ENCODE data around the gene HSPG2.

Gene HSPG2

DNA sequence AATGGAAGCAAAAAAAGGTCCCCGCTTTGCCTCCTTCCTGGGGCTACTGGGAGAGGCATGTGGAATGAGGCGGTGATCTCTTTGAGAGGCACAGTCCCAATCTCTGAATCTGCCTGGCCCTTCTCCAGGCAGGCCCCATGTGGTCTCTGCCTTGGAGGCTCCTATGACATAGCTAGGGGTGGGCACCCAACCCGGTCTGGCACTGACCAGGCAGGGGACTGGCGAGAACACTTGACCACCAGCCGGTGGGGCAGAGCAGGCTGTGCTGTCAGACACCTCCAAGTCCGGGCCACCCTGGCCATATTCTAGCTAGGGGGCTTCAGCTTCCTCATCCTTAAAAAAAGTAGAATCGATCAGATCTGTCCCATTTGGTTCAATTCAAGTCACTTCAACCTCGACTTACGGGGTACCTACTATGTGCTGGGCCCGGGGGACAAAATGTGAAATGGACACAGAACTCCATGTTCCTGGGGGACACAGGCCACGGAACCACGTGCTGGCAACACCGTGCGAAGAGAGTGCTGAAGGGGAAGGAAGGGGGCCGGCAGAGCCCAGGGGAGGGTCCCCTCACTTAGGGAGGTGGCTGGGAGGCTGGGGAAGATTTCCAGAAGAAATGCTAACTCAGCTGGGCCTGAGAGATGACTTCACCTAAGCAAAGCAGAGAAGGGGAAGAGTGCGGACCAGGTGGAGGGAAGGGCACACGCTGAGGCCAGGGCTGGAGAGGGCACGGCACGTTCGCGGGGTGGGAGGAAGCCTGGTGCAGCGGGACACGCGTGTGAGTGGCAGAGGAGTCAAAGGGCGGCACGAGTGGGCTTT lies 33.3 kb downstream of the HSPG2 start:
- Histone ChIP-seq H3K4me3 (ENCODE audit: low read depth, low read length) (no peak overlapping the region), H3K27ac (no peak overlapping the region), H3K36me3 (replicated peaks) (no peaks in the 10 kb centered on the region), H3K27me3 (replicated peaks) (no peaks in the 10 kb centered on the region)
- TF ChIP-seq, protein P1, sequence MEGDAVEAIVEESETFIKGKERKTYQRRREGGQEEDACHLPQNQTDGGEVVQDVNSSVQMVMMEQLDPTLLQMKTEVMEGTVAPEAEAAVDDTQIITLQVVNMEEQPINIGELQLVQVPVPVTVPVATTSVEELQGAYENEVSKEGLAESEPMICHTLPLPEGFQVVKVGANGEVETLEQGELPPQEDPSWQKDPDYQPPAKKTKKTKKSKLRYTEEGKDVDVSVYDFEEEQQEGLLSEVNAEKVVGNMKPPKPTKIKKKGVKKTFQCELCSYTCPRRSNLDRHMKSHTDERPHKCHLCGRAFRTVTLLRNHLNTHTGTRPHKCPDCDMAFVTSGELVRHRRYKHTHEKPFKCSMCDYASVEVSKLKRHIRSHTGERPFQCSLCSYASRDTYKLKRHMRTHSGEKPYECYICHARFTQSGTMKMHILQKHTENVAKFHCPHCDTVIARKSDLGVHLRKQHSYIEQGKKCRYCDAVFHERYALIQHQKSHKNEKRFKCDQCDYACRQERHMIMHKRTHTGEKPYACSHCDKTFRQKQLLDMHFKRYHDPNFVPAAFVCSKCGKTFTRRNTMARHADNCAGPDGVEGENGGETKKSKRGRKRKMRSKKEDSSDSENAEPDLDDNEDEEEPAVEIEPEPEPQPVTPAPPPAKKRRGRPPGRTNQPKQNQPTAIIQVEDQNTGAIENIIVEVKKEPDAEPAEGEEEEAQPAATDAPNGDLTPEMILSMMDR (IDR thresholded peaks at IDR 0.05; ENCODE audit: low read depth, low read length, missing control alignments), result no peak
- in situ Hi-C loops (cut with HindIII; ENCODE audit: low pct_ligation_motif_present, low sequenced_read_pairs), result no loop called here
- no peak for DNase-seq

DNA sequence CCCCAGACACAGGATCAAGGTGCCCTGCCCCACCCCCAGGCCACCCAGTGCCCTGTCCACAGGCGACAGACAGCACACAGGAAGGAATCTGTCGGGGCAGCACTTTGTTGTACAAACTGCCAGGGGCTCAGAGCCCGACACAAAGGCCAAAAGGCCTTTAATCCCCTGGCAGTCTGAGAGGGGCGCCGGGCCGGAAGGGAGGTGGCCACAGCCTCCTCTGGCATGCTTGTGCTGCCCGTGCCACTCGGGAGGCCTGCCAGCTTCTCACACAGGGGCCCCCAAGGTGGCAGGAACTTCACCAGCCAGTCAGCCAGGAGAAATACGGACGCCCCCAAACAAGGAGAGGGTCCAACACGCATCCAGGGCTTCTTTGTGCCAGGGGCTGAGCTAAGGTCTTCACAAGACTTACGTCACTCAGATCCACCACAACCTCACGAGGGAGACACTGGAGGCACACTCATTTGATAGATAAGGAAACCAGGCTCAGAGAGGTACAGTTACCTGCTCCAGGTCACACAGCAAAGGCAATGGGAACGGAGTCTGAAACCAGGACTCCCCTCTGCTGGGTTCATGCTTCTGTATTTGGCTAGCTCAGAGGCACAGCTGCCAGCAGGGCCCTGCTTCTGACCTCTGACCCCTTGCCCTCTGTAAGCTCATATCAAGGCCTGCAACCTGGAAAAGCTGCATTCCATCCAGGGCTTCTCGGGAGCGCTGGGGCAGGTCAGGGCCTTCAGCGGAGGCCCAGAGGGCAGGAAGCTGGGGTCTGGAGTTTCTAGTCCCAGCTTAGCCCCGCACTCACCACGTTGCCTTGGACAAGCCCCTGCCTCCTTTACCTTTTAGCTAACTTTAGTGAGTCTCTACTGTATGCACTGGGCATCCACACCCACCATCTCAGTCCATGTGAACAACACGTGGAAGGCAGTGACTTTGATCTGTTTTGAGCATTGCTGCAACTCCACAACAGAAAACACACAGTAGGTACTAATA lies 34.8 kb downstream of the HSPG2 start:
- no peak overlapping the region for H3K27ac ChIP-seq
- no peak for DNase-seq
- TF ChIP-seq, protein P1 (IDR thresholded peaks at IDR 0.05; ENCODE audit: low read depth, low read length, missing control alignments), result no peak
- H3K36me3 ChIP-seq (replicated peaks), result no peaks in the 10 kb centered on the region
- H3K4me3 ChIP-seq (ENCODE audit: low read depth, low read length), result no peak overlapping the region
- in situ Hi-C loops (cut with HindIII; ENCODE audit: low pct_ligation_motif_present, low sequenced_read_pairs), result no loop called here
- no peaks in the 10 kb centered on the region for H3K27me3 ChIP-seq (replicated peaks)

DNA sequence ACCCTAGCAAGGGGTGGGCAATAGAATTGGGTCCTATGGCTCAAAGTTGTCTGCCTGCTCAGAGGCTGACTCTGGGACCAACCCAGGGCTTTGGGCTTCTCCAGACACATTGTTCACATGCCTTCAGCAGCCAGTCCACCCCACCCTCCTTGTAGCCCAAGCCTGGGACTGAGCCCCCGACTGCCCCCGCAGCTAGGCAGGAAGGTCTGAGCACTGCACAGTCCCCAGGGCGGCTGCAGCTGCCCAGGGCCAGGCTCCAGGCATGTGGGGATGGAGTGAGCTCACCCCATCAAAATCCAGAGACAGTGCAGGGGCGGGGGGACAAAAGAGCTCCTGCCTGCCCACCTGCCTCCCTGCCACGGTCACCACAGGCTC lies 35.6 kb downstream of the HSPG2 start:
- Histone ChIP-seq H3K4me3 (ENCODE audit: low read depth, low read length) (no peak overlapping the region), H3K27ac (no peak overlapping the region), H3K27me3 (replicated peaks) (no peaks in the 10 kb centered on the region), H3K36me3 (replicated peaks) (peaks cover 2% of the 10 kb centered on the region)
- DNase-seq, result no peak
- in situ Hi-C loops (cut with HindIII; ENCODE audit: low pct_ligation_motif_present, low sequenced_read_pairs), result no loop called here
- TF ChIP-seq, protein P1 (IDR thresholded peaks at IDR 0.05; ENCODE audit: low read depth, low read length, missing control alignments), result peak; percentile 23

DNA sequence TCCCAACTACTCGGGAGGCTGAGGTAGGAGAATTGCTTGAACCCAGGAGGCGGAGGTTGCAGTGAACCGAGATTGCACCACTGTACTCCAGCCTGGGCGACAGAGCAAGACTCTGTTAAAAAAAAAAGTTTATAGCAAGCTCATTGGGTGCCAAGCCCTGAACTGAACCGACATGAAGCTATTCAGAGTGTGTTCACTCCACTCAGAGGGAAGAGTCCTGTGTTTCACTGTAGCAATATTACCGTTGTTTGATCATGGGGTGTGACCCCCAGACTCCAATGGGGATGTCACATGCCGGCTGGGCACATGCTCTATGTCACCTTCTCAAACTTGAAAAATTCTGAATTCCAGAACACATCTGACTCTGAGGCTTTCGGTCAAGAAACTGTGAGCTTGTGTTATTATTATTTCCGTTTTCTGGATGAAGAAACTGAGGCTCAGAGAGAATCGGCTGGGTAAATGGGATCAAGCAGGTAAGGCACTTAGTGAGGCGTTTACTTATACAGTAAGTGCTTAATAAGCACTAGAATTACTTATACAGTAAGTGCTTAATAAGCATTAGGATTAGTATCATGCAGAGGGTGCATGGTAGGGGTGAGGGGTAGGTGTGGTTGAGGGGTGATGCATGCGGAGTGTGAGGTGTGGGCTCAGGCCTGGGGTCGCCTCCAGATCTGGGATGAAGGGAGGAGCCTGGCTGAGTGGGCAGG lies 36.2 kb downstream of the HSPG2 start:
- DNase-seq, result no peak
- Histone ChIP-seq H3K27me3 (replicated peaks) (no peaks in the 10 kb centered on the region), H3K4me3 (ENCODE audit: low read depth, low read length) (no peak overlapping the region), H3K36me3 (replicated peaks) (peaks cover 3% of the 10 kb centered on the region), H3K27ac (no peak overlapping the region)
- in situ Hi-C loops (cut with HindIII; ENCODE audit: low pct_ligation_motif_present, low sequenced_read_pairs), result no loop called here
- TF ChIP-seq, protein P1 (IDR thresholded peaks at IDR 0.05; ENCODE audit: low read depth, low read length, missing control alignments), result no peak

DNA sequence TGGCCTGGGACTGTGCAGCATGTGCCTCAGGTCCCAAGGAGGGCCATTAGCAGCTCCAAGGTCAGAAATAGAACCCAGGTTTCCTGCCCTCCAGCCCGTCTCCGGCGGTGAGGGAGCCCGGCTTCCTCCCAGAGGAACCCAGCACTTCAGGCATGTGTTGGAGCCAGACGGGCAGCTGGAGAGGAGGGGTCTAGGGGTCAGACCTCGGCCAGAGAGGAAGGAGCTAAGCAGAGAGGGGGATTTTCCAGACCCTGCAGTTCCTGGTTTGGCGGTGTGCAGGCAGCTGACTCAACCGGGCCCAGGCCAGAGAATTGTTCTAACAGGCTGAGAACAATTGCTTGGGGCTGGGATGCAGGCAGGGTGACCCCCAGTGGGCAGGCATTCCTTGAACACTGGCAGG lies 37.1 kb downstream of the HSPG2 start:
- TF ChIP-seq, protein P1 (IDR thresholded peaks at IDR 0.05; ENCODE audit: low read depth, low read length, missing control alignments), result no peak
- Histone ChIP-seq H3K27ac (no peak overlapping the region), H3K36me3 (replicated peaks) (peaks cover 10% of the 10 kb centered on the region), H3K4me3 (ENCODE audit: low read depth, low read length) (no peak overlapping the region), H3K27me3 (replicated peaks) (no peaks in the 10 kb centered on the region)
- DNase-seq, result no peak
- in situ Hi-C loops (cut with HindIII; ENCODE audit: low pct_ligation_motif_present, low sequenced_read_pairs), result no loop called here
